ENCODE measurements around the gene PIGN.

PIGN gene, protein sequence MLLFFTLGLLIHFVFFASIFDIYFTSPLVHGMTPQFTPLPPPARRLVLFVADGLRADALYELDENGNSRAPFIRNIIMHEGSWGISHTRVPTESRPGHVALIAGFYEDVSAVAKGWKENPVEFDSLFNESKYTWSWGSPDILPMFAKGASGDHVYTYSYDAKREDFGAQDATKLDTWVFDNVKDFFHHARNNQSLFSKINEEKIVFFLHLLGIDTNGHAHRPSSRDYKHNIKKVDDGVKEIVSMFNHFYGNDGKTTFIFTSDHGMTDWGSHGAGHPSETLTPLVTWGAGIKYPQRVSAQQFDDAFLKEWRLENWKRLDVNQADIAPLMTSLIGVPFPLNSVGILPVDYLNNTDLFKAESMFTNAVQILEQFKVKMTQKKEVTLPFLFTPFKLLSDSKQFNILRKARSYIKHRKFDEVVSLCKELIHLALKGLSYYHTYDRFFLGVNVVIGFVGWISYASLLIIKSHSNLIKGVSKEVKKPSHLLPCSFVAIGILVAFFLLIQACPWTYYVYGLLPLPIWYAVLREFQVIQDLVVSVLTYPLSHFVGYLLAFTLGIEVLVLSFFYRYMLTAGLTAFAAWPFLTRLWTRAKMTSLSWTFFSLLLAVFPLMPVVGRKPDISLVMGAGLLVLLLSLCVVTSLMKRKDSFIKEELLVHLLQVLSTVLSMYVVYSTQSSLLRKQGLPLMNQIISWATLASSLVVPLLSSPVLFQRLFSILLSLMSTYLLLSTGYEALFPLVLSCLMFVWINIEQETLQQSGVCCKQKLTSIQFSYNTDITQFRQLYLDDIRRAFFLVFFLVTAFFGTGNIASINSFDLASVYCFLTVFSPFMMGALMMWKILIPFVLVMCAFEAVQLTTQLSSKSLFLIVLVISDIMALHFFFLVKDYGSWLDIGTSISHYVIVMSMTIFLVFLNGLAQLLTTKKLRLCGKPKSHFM

DNA sequence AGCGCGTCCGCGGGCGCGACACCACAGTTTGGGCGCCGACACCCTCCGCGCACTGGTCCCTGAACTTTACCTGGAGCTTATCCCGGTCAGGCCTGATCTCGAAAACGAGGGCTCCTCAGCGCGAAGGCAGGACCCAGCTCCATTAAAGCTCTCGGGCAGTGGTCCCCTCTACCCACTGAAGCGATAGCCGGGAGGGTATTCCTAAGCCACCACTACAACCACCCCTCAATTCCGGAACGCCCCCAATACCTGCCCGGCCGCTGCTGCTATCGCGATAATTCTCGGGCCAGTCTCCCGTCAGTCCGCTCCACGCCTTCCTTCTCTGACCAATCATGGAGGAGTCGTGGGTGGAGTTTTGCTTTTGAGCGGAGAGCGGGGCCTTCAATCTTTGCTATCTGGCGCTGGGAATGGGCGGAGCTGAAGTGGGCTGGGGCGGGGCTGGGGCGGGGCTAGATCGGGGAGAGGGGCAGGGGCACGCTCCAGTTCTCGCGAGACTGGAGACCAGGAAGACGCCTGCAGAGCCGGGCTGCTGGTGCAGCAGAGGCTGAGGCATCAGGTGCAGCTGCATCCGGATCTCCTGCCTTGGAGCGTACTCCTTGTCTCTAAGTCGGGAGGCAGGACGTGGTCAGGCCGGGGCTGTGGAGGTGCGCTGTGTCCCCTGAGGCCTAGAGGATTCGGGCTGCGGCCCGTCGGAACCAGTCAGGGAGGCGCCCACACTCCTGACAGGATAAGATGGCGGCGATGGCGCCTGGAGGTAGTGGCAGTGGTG is at the start of gene PIGN, which contains the start of gene RELCH:
PIGN (minus strand) TSS at position 283 of the 769 bp plus-strand sequence. CDS start 25,703 bp downstream, outside the sequence.
RELCH (plus strand) TSS at position 482 of the 769 bp plus-strand sequence; CDS start at position 733, 251 bp downstream.
- DNase-seq, result peak; percentile 98

GRCh38 chr18:62236252-62236651 is 49.4 kb upstream of the PIGN start:
- DNase-seq, result no peak

DNA sequence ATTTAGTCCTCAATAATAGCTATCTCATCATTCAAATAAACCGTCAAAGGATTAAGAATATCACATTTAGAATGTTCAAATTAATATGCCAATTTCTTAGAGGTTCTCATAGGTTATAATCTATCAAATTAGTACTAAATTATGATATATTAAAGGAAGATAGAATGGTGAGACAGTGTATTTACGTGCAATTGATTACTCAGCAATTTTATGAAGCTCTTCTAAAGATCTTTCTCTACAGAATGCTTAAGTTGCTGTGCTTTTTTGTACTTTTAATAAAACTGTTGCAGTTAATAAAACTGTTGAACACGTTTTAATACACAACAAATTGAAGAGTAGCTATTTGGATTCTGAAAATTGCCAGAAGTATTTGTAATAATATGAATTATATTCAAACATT is 39.2 kb upstream of the PIGN start:
- no peak for DNase-seq

GRCh38 chr18:62224229-62224628 is 37.4 kb upstream of the PIGN start:
- DNase-seq, result no peak

GRCh38 chr18:62214790-62215189 is 27.9 kb upstream of the PIGN start:
- no peak for DNase-seq

DNA sequence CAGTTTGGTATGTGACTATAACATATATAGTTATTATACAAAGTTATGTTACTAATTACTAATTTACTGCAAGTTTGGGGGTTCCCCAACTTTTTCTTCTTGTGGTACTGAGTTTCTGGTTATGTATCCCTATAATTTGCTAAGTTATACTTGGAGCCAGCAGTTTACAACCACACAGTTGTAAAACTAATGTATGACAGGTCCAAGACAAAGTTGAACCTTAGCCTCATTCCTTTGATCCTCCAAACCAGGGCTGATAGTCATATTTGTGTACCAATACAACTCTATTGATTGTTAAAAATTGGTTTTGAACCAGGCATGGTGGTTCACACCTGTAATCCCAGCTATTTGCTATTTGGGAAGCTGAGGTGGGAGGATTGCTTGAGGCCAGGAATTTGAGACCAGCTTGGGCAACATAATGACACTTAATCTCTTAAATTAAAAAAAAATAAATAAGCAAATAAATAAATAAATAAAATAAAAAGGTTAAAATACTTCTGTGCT is 24.5 kb upstream of the PIGN start:
- DNase-seq, result no peak

DNA sequence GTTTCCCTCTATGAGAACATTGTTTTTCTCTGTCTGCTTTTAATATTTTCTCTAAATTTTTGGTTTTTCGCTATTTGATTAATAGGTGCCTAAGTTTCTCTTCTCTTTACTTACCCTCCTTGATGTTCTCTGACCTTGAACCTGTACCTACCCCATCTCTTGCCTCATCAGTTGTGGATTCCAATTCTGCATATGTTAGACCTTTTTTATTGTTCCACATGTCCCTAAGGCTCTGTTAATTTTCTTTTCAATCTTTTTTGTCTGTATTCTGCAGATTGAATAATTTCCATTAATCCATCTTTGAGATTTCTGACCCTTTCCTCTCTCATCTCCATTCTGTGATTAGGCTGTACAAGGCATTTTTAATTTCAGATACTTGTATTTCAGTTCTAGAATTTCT is 23.3 kb upstream of the PIGN start:
- DNase-seq, result no peak

DNA sequence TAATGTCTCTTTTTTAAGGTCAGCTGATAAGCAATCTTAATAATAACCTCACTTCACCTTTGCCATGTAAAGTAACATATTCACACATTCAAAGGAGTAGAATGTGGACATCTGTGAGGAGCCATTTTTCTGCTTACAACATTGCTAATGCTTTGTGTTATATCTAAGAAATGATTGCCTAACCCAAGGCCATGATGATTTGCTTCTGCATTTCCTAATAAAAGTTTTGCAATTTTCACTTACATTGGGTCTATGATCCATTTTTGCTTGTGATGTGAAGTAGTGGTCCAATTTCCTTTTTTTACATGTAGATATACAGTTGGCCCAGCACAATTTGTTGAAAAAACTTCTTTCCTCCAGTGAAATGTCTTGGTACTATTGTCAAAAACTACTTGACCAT is 22.2 kb upstream of the PIGN start:
- no peak for DNase-seq

GRCh38 chr18:62206593-62206992 is 19.7 kb upstream of the PIGN start:
- DNase-seq, result no peak

- no peak for DNase-seq
These were observed 19.0 kb upstream of the PIGN start for GRCh38 chr18:62205824-62206223.

GRCh38 chr18:62201870-62202269 is 15.0 kb upstream of the PIGN start:
- DNase-seq, result no peak

- no peak for DNase-seq
These were observed 13.5 kb upstream of the PIGN start for GRCh38 chr18:62200121-62200914.

DNA sequence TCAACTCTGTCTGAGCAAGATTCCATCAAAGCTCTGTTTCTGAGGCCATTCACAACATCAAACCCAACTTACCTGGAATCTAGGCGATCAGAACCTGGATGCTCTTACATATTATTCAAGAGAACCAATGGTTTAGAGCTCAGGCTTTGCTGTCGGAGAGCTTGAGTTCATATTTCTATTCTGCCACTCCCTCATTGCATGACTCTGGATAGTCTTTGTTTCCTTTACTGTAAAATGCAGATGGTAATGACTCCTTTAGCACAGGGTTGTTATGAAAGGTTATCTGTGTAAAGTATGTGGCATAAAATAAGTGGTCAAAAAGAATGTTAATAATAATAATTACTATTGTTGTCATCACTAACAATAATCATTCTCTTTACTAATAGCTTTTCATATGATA is 12.8 kb upstream of the PIGN start:
- DNase-seq, result no peak

DNA sequence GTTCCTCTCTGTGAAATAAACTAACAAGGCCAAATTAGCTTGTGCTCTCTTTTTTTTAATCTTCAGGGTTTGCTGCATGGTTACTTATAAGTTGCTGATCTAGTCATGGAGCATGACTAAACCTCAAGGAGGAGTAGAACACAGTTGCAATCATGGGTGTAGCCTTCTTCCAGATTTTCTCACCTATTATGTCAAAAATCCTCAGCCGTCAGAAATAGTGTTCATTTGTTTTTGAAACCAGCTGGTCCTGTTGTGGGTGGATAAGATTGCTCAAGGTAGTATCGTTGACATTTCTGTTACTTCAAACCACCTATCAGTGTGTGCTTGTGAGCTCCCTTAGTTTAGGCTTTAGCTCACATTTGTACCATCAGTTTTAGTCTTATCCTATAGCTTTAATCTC is 11.4 kb upstream of the PIGN start:
- no peak for DNase-seq

GRCh38 chr18:62196980-62197379 is 10.1 kb upstream of the PIGN start:
- DNase-seq, result no peak

GRCh38 chr18:62196079-62196478 is 9.2 kb upstream of the PIGN start:
- no peak for DNase-seq

DNA sequence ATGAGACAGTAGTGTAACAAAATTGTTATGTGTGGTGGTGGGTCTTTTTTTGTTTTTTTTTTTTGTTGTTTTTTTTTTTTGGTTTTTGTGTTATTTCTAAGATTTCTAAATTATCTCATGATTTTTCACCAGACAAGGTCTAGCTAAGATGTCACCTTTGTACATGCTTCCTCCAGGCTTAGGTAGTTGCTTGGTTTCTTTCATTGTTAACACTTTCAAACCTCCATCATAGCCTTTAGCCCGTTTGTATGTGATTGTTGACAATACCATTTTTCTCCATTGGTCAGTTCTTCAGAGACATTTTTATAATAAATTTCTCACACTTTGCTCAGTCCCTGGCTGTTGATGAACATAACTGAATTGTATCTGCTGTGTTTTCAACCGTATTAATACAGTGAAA is 2.4 kb upstream of the PIGN start:
- no peak for DNase-seq

DNA sequence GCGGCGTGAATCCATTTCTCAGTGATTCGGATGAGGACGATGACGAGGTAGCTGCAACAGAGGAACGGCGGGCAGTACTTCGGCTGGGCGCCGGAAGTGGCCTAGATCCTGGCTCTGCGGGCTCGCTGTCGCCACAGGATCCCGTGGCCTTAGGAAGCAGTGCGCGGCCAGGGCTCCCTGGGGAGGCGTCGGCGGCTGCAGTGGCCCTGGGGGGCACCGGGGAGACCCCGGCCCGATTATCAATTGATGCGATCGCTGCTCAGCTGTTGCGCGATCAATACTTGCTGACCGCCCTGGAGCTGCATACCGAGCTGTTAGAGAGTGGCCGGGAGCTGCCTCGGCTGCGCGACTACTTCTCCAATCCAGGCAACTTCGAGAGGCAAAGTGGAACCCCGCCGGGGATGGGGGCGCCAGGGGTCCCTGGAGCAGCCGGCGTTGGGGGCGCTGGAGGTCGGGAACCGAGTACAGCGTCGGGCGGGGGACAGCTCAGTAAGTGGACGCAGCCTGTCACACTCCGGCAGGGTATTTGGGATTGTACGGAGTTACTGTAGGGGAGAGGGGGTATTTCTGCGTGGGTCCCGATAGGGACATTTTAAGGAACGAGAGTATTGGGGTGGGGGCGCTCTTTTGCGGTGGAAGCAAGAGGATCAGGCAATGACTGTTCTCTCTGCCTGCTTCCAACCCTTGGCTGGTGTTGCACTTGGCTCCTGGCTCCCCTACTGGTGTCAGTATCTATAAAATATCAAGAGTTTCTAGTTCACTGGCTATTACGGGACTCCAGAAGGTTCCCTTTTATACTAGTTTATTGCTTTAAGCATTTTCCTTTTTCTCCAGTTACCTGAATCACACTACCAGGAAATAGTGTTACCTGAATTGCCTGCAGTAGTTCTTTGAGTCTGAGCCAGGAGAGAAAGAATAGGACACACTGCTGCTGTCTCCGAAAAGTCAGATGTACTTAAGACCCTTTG is 971 bp upstream of the PIGN start:
- no peak for DNase-seq

DNA sequence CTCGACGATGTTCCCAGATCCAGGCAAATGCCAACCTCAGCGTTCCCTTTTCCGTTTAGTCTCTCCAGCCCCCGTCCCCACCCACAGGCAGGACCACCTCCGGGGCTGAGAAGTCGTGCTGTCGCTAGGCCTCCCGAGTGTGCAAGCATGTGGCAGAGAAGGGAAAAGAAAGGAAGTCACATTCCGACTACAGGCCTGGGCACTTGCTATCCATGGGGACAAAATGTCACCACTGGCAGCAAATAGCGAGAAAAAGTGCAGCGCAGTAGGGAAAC is 420 bp downstream of the PIGN start:
- no peak for DNase-seq

- peak; percentile 27 for DNase-seq
These were observed 3.2 kb downstream of the PIGN start for GRCh38 chr18:62183578-62184195.

GRCh38 chr18:62182220-62182619 is 4.6 kb downstream of the PIGN start:
- DNase-seq, result no peak

Data from NCI-H1048 (cell line).